Purkinje cell (primary cell): ENCODE measurements around the gene MEIS2. TPM values are rescaled to one million over a fixed set of nuclear protein-coding genes. Genes with fewer than 3 reads are reported as not detected.

Experiments used
- polyA plus RNA-seq: library from polyadenylated mRNA; unstranded; fragments of >200 nt; fragmentation: Nextera tagmentation; gene quantifications from 2 replicates; pipeline ENCODE4 v1.2.1, GENCODE V29; 2014

MEIS2 gene
- 1.1 TPM in 2 replicates for polyA plus RNA-seq

GRCh38 chr15:37100109-37100965 lies at the start of gene MEIS2:
TSS of gene MEIS2 (minus strand) at chr15:37100549. CDS start at chr15:37099466, 1,083 bp downstream.

